ENCODE data around the gene RGS4. TPM values are rescaled to one million over a fixed set of nuclear protein-coding genes. Genes with fewer than 3 reads are reported as not detected.
"Not testable (repeated sequence)": the region's sequence is repeated elsewhere in the genome, so short reads cannot be mapped to it uniquely, and the experiment has no call there.

The RGS4 gene
- polyA plus RNA-seq, 4 donors: 1.1 to 2.7 (median 1.7) TPM; not detected in 1

GRCh38 chr1:163084330-163084729, 15.2 kb downstream of the RGS4 start:
- no peak overlapping the region for H3K27ac ChIP-seq (ENCODE audit: low read depth in 1 of 3, low read length in 2 of 3)
- no peaks in the 10 kb centered on the region for H3K4me1 ChIP-seq (ENCODE audit: control insufficient read depth in 3 of 3, insufficient read depth in 2 of 3, low read depth in 1 of 3, low read length in 2 of 3)
- H3K4me3 ChIP-seq (ENCODE audit: low read depth in 1 of 3, low read length in 3 of 3): no peak overlapping the region
- H3K27me3 ChIP-seq (ENCODE audit: control insufficient read depth in 3 of 3, insufficient read depth in 3 of 3, low read length in 3 of 3): no peaks in the 10 kb centered on the region
- FAIRE-seq (no peak), DNase-seq (no peak)
- no peaks in the 10 kb centered on the region for H3K9me3 ChIP-seq (ENCODE audit: control insufficient read depth in 2 of 2, insufficient read depth in 1 of 2, low read depth in 1 of 2, low read length in 1 of 2)
- H3K36me3 ChIP-seq (ENCODE audit: control insufficient read depth in 3 of 3, insufficient read depth in 2 of 3, low read depth in 1 of 3, low read length in 3 of 3): no peaks in the 10 kb centered on the region
- WGBS, 3 donors: 66 to 81% (median 72%) methylated on average over 1 of the region's 1 CpG

GRCh38 chr1:163085041-163085903, 16.1 kb downstream of the RGS4 start:
- 77 to 87% (median 80%) methylated on average over 4 of the region's 4 CpGs for WGBS, 3 donors

DNA sequence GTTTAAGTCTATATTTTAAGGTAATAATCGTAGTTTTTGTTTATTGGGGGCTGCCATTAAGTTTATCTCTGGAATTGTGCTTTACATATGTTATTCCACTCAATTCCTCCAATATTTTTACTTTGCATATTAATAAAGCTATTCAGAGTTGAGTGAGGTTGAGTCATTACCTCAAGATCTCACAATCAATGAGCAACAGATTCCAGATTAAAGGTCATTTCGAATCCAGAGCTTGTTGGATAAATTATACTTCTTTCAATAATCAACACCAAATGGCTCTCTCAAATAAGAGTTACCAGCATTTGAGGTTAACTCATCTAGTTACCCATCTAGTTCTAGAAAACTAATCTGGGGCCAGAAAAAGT, 16.7 kb downstream of the RGS4 start:
- WGBS, 3 donors: 59 to 61% (median 60%) methylated on average over 2 of the region's 2 CpGs
- H3K27me3 ChIP-seq (ENCODE audit: control insufficient read depth in 3 of 3, insufficient read depth in 3 of 3, low read length in 3 of 3): peaks cover 0 to under 1% (median 0%) of the 10 kb centered on the region in 3 donors
- H3K4me1 ChIP-seq (ENCODE audit: control insufficient read depth in 3 of 3, insufficient read depth in 2 of 3, low read depth in 1 of 3, low read length in 2 of 3): no peaks in the 10 kb centered on the region
- H3K36me3 ChIP-seq (ENCODE audit: control insufficient read depth in 3 of 3, insufficient read depth in 2 of 3, low read depth in 1 of 3, low read length in 3 of 3): no peaks in the 10 kb centered on the region
- FAIRE-seq (no peak), DNase-seq (no peak)
- H3K27ac ChIP-seq (ENCODE audit: low read depth in 1 of 3, low read length in 2 of 3): no peak overlapping the region
- H3K9me3 ChIP-seq (ENCODE audit: control insufficient read depth in 2 of 2, insufficient read depth in 1 of 2, low read depth in 1 of 2, low read length in 1 of 2): no peaks in the 10 kb centered on the region
- no peak overlapping the region for H3K4me3 ChIP-seq (ENCODE audit: low read depth in 1 of 3, low read length in 3 of 3)

More at GRCh38 chr1:163085041-163085903, 16.1 kb downstream of the RGS4 start:
- Histone ChIP-seq H3K27ac (ENCODE audit: low read depth in 1 of 3, low read length in 2 of 3) (no peak overlapping the region), H3K27me3 (ENCODE audit: control insufficient read depth in 3 of 3, insufficient read depth in 3 of 3, low read length in 3 of 3) (no peaks in the 10 kb centered on the region), H3K4me1 (ENCODE audit: control insufficient read depth in 3 of 3, insufficient read depth in 2 of 3, low read depth in 1 of 3, low read length in 2 of 3) (no peaks in the 10 kb centered on the region), H3K36me3 (ENCODE audit: control insufficient read depth in 3 of 3, insufficient read depth in 2 of 3, low read depth in 1 of 3, low read length in 3 of 3) (no peaks in the 10 kb centered on the region), H3K9me3 (ENCODE audit: control insufficient read depth in 2 of 2, insufficient read depth in 1 of 2, low read depth in 1 of 2, low read length in 1 of 2) (no peaks in the 10 kb centered on the region), H3K4me3 (ENCODE audit: low read depth in 1 of 3, low read length in 3 of 3) (no peak overlapping the region)
- DNase-seq (no peak), FAIRE-seq (no peak)

- H3K27me3 ChIP-seq (ENCODE audit: control insufficient read depth in 3 of 3, insufficient read depth in 3 of 3, low read length in 3 of 3); H3K4me1 ChIP-seq (ENCODE audit: control insufficient read depth in 3 of 3, insufficient read depth in 2 of 3, low read depth in 1 of 3, low read length in 2 of 3); H3K9me3 ChIP-seq (ENCODE audit: control insufficient read depth in 2 of 2, insufficient read depth in 1 of 2, low read depth in 1 of 2, low read length in 1 of 2); H3K36me3 ChIP-seq (ENCODE audit: control insufficient read depth in 3 of 3, insufficient read depth in 2 of 3, low read depth in 1 of 3, low read length in 3 of 3); H3K27ac ChIP-seq (ENCODE audit: low read depth in 1 of 3, low read length in 2 of 3); H3K4me3 ChIP-seq (ENCODE audit: low read depth in 1 of 3, low read length in 3 of 3); DNase-seq; FAIRE-seq: not testable (repeated sequence)
- WGBS, 3 donors: 69 to 80% (median 76%) methylated on average over 4 of the region's 4 CpGs
Measured at GRCh38 chr1:163089117-163089516, 20.0 kb downstream of the RGS4 start.

DNA sequence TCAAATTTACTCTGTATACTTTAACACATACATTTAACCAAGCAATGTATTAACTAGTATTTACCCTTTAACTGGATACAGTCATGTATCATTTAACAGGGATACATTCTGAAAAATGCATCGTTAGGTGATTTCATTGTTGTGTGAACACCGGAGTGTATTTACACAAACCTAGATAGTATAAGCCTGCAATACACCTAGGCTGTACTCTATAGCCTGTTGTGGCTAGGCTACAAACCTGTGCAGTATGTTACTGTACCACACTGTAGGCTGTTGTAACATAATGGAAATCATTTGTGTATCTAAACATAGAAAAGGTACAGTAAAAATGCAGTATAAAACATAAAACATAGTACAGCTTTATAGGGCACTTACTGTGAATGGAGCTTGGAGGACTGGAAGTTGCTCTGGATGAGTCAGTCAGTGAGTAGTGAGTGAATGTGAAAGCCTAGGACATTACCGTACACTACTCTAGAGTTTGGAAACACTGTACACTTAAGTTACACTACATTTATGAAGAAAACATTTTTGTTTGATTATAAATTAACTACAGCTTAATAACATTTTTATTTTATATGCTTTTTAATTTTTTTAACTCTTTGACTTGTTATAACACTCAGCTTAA, 21.3 kb downstream of the RGS4 start:
- no peaks in the 10 kb centered on the region for H3K36me3 ChIP-seq (ENCODE audit: control insufficient read depth in 3 of 3, insufficient read depth in 2 of 3, low read depth in 1 of 3, low read length in 3 of 3)
- no peak overlapping the region for H3K27ac ChIP-seq (ENCODE audit: low read depth in 1 of 3, low read length in 2 of 3)
- FAIRE-seq (no peak), DNase-seq (no peak)
- WGBS, 3 donors: 48 to 71% (median 51%) methylated on average over 3 of the region's 3 CpGs
- H3K4me1 ChIP-seq (ENCODE audit: control insufficient read depth in 3 of 3, insufficient read depth in 2 of 3, low read depth in 1 of 3, low read length in 2 of 3): no peaks in the 10 kb centered on the region
- peaks cover 0 to 2% (median 0%) of the 10 kb centered on the region in 3 donors for H3K27me3 ChIP-seq (ENCODE audit: control insufficient read depth in 3 of 3, insufficient read depth in 3 of 3, low read length in 3 of 3)
- no peak overlapping the region for H3K4me3 ChIP-seq (ENCODE audit: low read depth in 1 of 3, low read length in 3 of 3)
- H3K9me3 ChIP-seq (ENCODE audit: control insufficient read depth in 2 of 2, insufficient read depth in 1 of 2, low read depth in 1 of 2, low read length in 1 of 2): no peaks in the 10 kb centered on the region

DNA sequence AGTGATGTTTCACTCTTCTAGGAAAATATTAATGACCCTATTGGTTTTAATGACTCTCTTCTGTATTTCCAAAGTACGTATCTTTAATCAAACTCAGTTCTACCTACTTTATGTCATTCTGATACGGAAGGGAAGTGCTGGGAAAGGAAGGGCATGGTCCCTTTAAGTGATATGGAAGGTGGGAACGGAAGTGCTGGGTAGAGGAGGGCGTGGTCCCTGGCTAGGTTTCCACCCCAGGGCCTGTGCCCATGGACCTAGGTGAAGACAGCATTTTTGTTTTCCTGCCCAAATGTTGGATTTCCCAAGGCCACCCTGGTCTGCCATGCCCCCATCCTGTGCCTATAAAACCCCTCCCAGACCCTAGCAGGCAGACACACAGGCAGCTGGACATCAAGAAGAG, 24.0 kb downstream of the RGS4 start:
- H3K27ac ChIP-seq (ENCODE audit: low read depth in 1 of 3, low read length in 2 of 3): no peak overlapping the region
- no peaks in the 10 kb centered on the region for H3K4me1 ChIP-seq (ENCODE audit: control insufficient read depth in 3 of 3, insufficient read depth in 2 of 3, low read depth in 1 of 3, low read length in 2 of 3)
- H3K9me3 ChIP-seq (ENCODE audit: control insufficient read depth in 2 of 2, insufficient read depth in 1 of 2, low read depth in 1 of 2, low read length in 1 of 2): no peaks in the 10 kb centered on the region
- peaks cover 0 to 2% (median 0%) of the 10 kb centered on the region in 3 donors for H3K27me3 ChIP-seq (ENCODE audit: control insufficient read depth in 3 of 3, insufficient read depth in 3 of 3, low read length in 3 of 3)
- 47 to 64% (median 50%) methylated on average over 4 of the region's 4 CpGs for WGBS, 3 donors
- no peaks in the 10 kb centered on the region for H3K36me3 ChIP-seq (ENCODE audit: control insufficient read depth in 3 of 3, insufficient read depth in 2 of 3, low read depth in 1 of 3, low read length in 3 of 3)
- FAIRE-seq (no peak), DNase-seq (no peak)
- H3K4me3 ChIP-seq (ENCODE audit: low read depth in 1 of 3, low read length in 3 of 3): no peak overlapping the region

GRCh38 chr1:163093579-163093978, 24.4 kb downstream of the RGS4 start:
- 85 to 91% (median 88%) methylated on average over 9 of the region's 9 CpGs for WGBS, 3 donors
- Histone ChIP-seq H3K4me3 (ENCODE audit: low read depth in 1 of 3, low read length in 3 of 3) (no peak overlapping the region), H3K9me3 (ENCODE audit: control insufficient read depth in 2 of 2, insufficient read depth in 1 of 2, low read depth in 1 of 2, low read length in 1 of 2) (no peaks in the 10 kb centered on the region), H3K27me3 (ENCODE audit: control insufficient read depth in 3 of 3, insufficient read depth in 3 of 3, low read length in 3 of 3) (peaks cover 0 to 2% (median 0%) of the 10 kb centered on the region in 3 donors), H3K36me3 (ENCODE audit: control insufficient read depth in 3 of 3, insufficient read depth in 2 of 3, low read depth in 1 of 3, low read length in 3 of 3) (no peaks in the 10 kb centered on the region), H3K27ac (ENCODE audit: low read depth in 1 of 3, low read length in 2 of 3) (no peak overlapping the region), H3K4me1 (ENCODE audit: control insufficient read depth in 3 of 3, insufficient read depth in 2 of 3, low read depth in 1 of 3, low read length in 2 of 3) (no peaks in the 10 kb centered on the region)
- DNase-seq (no peak), FAIRE-seq (no peak)

GRCh38 chr1:163094182-163094581, 25.0 kb downstream of the RGS4 start:
- 52 to 57% (median 57%) methylated on average over 4 of the region's 4 CpGs for whole genome bisulfite sequencing, 3 donors
- H3K4me1 ChIP-seq (ENCODE audit: control insufficient read depth in 3 of 3, insufficient read depth in 2 of 3, low read depth in 1 of 3, low read length in 2 of 3): no peaks in the 10 kb centered on the region

More at GRCh38 chr1:163094182-163094581, 25.0 kb downstream of the RGS4 start:
- Histone ChIP-seq H3K9me3 (ENCODE audit: control insufficient read depth in 2 of 2, insufficient read depth in 1 of 2, low read depth in 1 of 2, low read length in 1 of 2) (no peaks in the 10 kb centered on the region), H3K27ac (ENCODE audit: low read depth in 1 of 3, low read length in 2 of 3) (no peak overlapping the region), H3K4me3 (ENCODE audit: low read depth in 1 of 3, low read length in 3 of 3) (no peak overlapping the region), H3K27me3 (ENCODE audit: control insufficient read depth in 3 of 3, insufficient read depth in 3 of 3, low read length in 3 of 3) (peaks cover 0 to 2% (median 0%) of the 10 kb centered on the region in 3 donors), H3K36me3 (ENCODE audit: control insufficient read depth in 3 of 3, insufficient read depth in 2 of 3, low read depth in 1 of 3, low read length in 3 of 3) (no peaks in the 10 kb centered on the region)
- FAIRE-seq (no peak), DNase-seq (no peak)

Measured in small intestine (tissue), 7 donors.